ENCODE data around the gene TBC1D5. TPM values are rescaled to one million over a fixed set of nuclear protein-coding genes. Genes with fewer than 3 reads are reported as not detected.
"Not testable (repeated sequence)": the region's sequence is repeated elsewhere in the genome, so short reads cannot be mapped to it uniquely, and the experiment has no call there.

Gene TBC1D5
- 51.2 and 75.8 TPM in 2 replicates for total RNA-seq

- peak; percentile 98 for DNase-seq (ENCODE audit: low read depth in 2 of 2)
Observed at GRCh38 chr3:17742102-17742879, at the start of gene TBC1D5. TBC1D5 (minus strand) TSS chr3:17742631; CDS start chr3:17508570, 234,061 bp downstream.

GRCh38 chr3:17783426-17783825, 41.0 kb upstream of the TBC1D5 start:
- DNase-seq (ENCODE audit: low read depth in 2 of 2), result no peak

GRCh38 chr3:17782751-17783150, 40.3 kb upstream of the TBC1D5 start:
- DNase-seq (ENCODE audit: low read depth in 2 of 2), result no peak

GRCh38 chr3:17780369-17780768, 37.9 kb upstream of the TBC1D5 start:
- not testable (repeated sequence) for DNase-seq (ENCODE audit: low read depth in 2 of 2)

GRCh38 chr3:17779304-17780250, 37.1 kb upstream of the TBC1D5 start:
- DNase-seq (ENCODE audit: low read depth in 2 of 2), result not testable (repeated sequence)

GRCh38 chr3:17777326-17777725, 34.9 kb upstream of the TBC1D5 start:
- not testable (repeated sequence) for DNase-seq (ENCODE audit: low read depth in 2 of 2)

- no peak for DNase-seq (ENCODE audit: low read depth in 2 of 2)
Observed at GRCh38 chr3:17775073-17775472, 32.6 kb upstream of the TBC1D5 start.

GRCh38 chr3:17774180-17774910, 31.9 kb upstream of the TBC1D5 start:
- not testable (repeated sequence) for DNase-seq (ENCODE audit: low read depth in 2 of 2)

- DNase-seq (ENCODE audit: low read depth in 2 of 2), result no peak
Observed at GRCh38 chr3:17772556-17772955, 30.1 kb upstream of the TBC1D5 start.

- DNase-seq (ENCODE audit: low read depth in 2 of 2), result no peak
Observed at GRCh38 chr3:17771177-17772017, 29.0 kb upstream of the TBC1D5 start.

- DNase-seq (ENCODE audit: low read depth in 2 of 2), result no peak
Observed at GRCh38 chr3:17770682-17771081, 28.3 kb upstream of the TBC1D5 start.

- no peak for DNase-seq (ENCODE audit: low read depth in 2 of 2)
Observed at GRCh38 chr3:17765819-17766472, 23.5 kb upstream of the TBC1D5 start.

- DNase-seq (ENCODE audit: low read depth in 2 of 2), result no peak
Observed at GRCh38 chr3:17761563-17761962, 19.1 kb upstream of the TBC1D5 start.

GRCh38 chr3:17759901-17760300, 17.5 kb upstream of the TBC1D5 start:
- no peak for DNase-seq (ENCODE audit: low read depth in 2 of 2)

- no peak for DNase-seq (ENCODE audit: low read depth in 2 of 2)
Observed at GRCh38 chr3:17755836-17756235, 13.4 kb upstream of the TBC1D5 start.

GRCh38 chr3:17753632-17753992, 11.2 kb upstream of the TBC1D5 start:
- no peak for DNase-seq (ENCODE audit: low read depth in 2 of 2)

GRCh38 chr3:17752876-17753631, 10.6 kb upstream of the TBC1D5 start:
- DNase-seq (ENCODE audit: low read depth in 2 of 2), result no peak

- DNase-seq (ENCODE audit: low read depth in 2 of 2), result no peak
Observed at GRCh38 chr3:17752436-17752835, 10.0 kb upstream of the TBC1D5 start.

GRCh38 chr3:17749705-17750293, 7.4 kb upstream of the TBC1D5 start:
- peak in 1 of 2 donors; percentile 10 for DNase-seq (ENCODE audit: low read depth in 2 of 2)
